Loucy (cell line): ENCODE data around the gene NTN4.

Source experiments
- H2AFZ ChIP-seq: fragments of 200-600 bp; sonication (generic); 2 replicates; pipeline ENCODE4 v1.6.0; 2016; ENCODE audit warnings: antibody characterized with exemption, mild to moderate bottlenecking, low read length, moderate library complexity
- H3F3A ChIP-seq: fragments of 200-600 bp; 2 replicates; pipeline ENCODE4 v1.6.0; 2016; ENCODE audit warnings: antibody characterized with exemption, low read depth, mild to moderate bottlenecking
- H3K27me3 ChIP-seq: fragments of 200-600 bp; sonication (generic); 2 replicates; pipeline ENCODE4 v1.6.1; 2014; ENCODE audit warnings: low read length, mild to moderate bottlenecking; ENCODE audit not compliant: insufficient read depth, poor library complexity, severe bottlenecking
- H3K36me3 ChIP-seq: fragments of 200-600 bp; sonication (generic); 2 replicates; pipeline ENCODE4 v1.6.1; 2016; ENCODE audit warnings: low read length; ENCODE audit not compliant: insufficient read depth
- H3K4me1 ChIP-seq: fragments of 200-600 bp; sonication (generic); 2 replicates; pipeline ENCODE4 v1.5.1; 2014; ENCODE audit warnings: low read length, mild to moderate bottlenecking; ENCODE audit not compliant: insufficient read depth, poor library complexity, severe bottlenecking
- H3K4me2 ChIP-seq: fragments of 200-600 bp; sonication (generic); 2 replicates; pipeline ENCODE4 v1.6.0; 2014; ENCODE audit warnings: antibody characterized with exemption, low read length, low read depth, mild to moderate bottlenecking; ENCODE audit not compliant: poor library complexity, severe bottlenecking
- H3K4me3 ChIP-seq: fragments of 200-600 bp; sonication (generic); 2 replicates; pipeline ENCODE4 v1.5.1; 2014; ENCODE audit warnings: low read length, mild to moderate bottlenecking, mixed read lengths; ENCODE audit not compliant: poor library complexity, severe bottlenecking
- H3K79me2 ChIP-seq: fragments of 200-600 bp; sonication (generic); 2 replicates; pipeline ENCODE4 v1.6.1; 2014; ENCODE audit warnings: low read length; ENCODE audit not compliant: insufficient read depth
- H3K9ac ChIP-seq: fragments of 200-600 bp; sonication (generic); 2 replicates; pipeline ENCODE4 v1.6.0; 2014; ENCODE audit warnings: mild to moderate bottlenecking, low read depth, low read length, moderate library complexity; ENCODE audit not compliant: poor library complexity, severe bottlenecking
- H3K9me2 ChIP-seq: fragments of 200-600 bp; sonication (generic); replicated peaks from 2 replicates; pipeline ENCODE4 v1.6.1; 2016; ENCODE audit warnings: low read depth, low read length, mixed read lengths
- H3K9me3 ChIP-seq: fragments of 200-600 bp; sonication (generic); 2 replicates; pipeline ENCODE4 v1.6.1; 2014; ENCODE audit warnings: mild to moderate bottlenecking, antibody characterized with exemption, low read length, low read depth; ENCODE audit not compliant: insufficient read depth
- H4K20me1 ChIP-seq: fragments of 200-600 bp; sonication (generic); 2 replicates; pipeline ENCODE4 v1.6.0; 2014; ENCODE audit warnings: antibody characterized with exemption, low read length, mild to moderate bottlenecking; ENCODE audit not compliant: insufficient read depth, poor library complexity, severe bottlenecking
- CTCF ChIP-seq: fragments of 200-600 bp; sonication (generic); conservative IDR thresholded peaks from 2 replicates; pipeline ENCODE4 v1.5.1; 2014; ENCODE audit warnings: mild to moderate bottlenecking, antibody characterized with exemption, low read length
- EZH2phosphoT487 ChIP-seq: fragments of 200-600 bp; IDR thresholded peaks from 2 replicates; pipeline ENCODE4 v1.6.1; 2018; ENCODE audit warnings: antibody characterized with exemption, mild to moderate bottlenecking, moderate library complexity, borderline replicate concordance

The NTN4 gene

DNA sequence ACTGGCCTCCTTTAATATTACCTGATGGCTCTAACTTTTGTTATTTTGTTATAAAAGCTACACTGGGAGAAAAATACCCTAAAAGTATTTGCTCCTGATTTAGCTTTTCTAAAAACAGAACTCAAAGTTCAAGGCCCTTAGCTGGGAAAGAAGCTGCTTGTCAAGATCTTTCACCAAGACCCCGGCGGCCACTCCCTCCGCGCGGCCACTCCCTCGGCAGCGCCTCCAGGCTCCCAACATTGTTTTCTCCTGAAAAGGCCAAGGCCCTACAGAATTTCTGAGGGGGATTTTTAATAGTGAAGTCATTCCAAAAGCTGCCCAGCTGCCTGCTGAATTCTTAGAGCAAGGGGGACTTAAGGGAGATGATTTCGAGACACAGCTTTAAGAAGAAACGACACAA, 96.4 kb downstream of the NTN4 start:
- no peaks in the 10 kb centered on the region for H3K36me3 ChIP-seq
- no peak overlapping the region for H3K4me3 ChIP-seq
- H4K20me1 ChIP-seq: no peaks in the 10 kb centered on the region
- no peaks in the 10 kb centered on the region for H3K79me2 ChIP-seq
- no peak overlapping the region for H2AFZ ChIP-seq
- no peak overlapping the region for H3K4me2 ChIP-seq
- no peak overlapping the region for H3K9ac ChIP-seq
- H3K27me3 ChIP-seq: no peaks in the 10 kb centered on the region
- H3K9me3 ChIP-seq: no peaks in the 10 kb centered on the region
- H3K4me1 ChIP-seq: no peaks in the 10 kb centered on the region
- no peaks in the 10 kb centered on the region for H3F3A ChIP-seq
- TF ChIP-seq CTCF: no peak
- TF ChIP-seq EZH2phosphoT487: no peak
- no peaks in the 10 kb centered on the region for H3K9me2 ChIP-seq

DNA sequence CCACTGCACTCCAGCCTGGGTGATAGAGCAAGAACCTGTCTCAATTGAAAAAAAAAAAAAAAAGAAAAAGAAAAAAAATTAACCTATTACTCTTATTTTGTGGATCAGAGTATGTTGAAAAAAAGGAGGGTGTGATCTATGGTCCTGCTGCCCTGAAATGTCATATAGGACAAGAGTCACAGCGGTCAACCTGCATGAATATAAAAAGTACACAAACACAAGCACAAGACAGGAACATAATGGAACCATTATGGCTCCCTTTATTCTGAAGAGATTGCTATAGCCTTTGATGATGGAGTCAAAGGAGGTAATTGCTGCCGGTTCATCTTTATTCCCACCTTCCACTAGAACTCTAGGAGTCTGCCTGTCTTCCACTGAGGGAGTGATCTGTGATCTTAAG, 96.9 kb downstream of the NTN4 start:
- Histone ChIP-seq H3K27me3 (no peaks in the 10 kb centered on the region), H3K4me2 (no peak overlapping the region), H3K9me3 (no peaks in the 10 kb centered on the region), H3K4me3 (no peak overlapping the region), H3K36me3 (no peaks in the 10 kb centered on the region), H4K20me1 (no peaks in the 10 kb centered on the region), H3K4me1 (no peaks in the 10 kb centered on the region), H3F3A (no peaks in the 10 kb centered on the region), H2AFZ (no peak overlapping the region), H3K9me2 (no peaks in the 10 kb centered on the region), H3K9ac (no peak overlapping the region), H3K79me2 (no peaks in the 10 kb centered on the region)
- TF ChIP-seq EZH2phosphoT487: no peak
- no peak for TF ChIP-seq CTCF

GRCh38 chr12:95690861-95691635, 99.5 kb downstream of the NTN4 start:
- Histone ChIP-seq H3K27me3 (no peaks in the 10 kb centered on the region), H3K9ac (no peak overlapping the region), H3K9me3 (no peaks in the 10 kb centered on the region), H3K4me1 (no peaks in the 10 kb centered on the region), H3F3A (no peaks in the 10 kb centered on the region), H3K9me2 (no peaks in the 10 kb centered on the region), H4K20me1 (no peaks in the 10 kb centered on the region), H2AFZ (no peak overlapping the region), H3K4me3 (no peak overlapping the region), H3K36me3 (no peaks in the 10 kb centered on the region), H3K79me2 (no peaks in the 10 kb centered on the region), H3K4me2 (no peak overlapping the region)
- no peak for TF ChIP-seq CTCF
- TF ChIP-seq EZH2phosphoT487: no peak
